Subcutaneous adipose tissue (tissue), 4 donors: Measurements from ENCODE around the gene SLC45A1. TPM values are rescaled to one million over a fixed set of nuclear protein-coding genes. Genes with fewer than 3 reads are reported as not detected.

Experiments
- small RNA-seq: library from RNA; depleted of rRNA; stranded (forward); fragments of <200 nt; gene quantifications from one replicate; pipeline ENCODE3, GENCODE V24; 2016
- total RNA-seq, 4 donors: library from RNA; depleted of rRNA; stranded (reverse); fragments of >200 nt; gene quantifications; one replicate each; pipeline ENCODE4 v1.1.0, GENCODE V29; 2016
- TF ChIP-seq, protein P1 (sequence below): fragments of 450-650 bp; IDR thresholded peaks from one replicate; pipeline ENCODE4 v1.5.1; 2016; ENCODE audit warnings: low read depth, mild to moderate bottlenecking, control low read depth, antibody characterized with exemption, moderate library complexity

SLC45A1 gene
- total RNA-seq, 4 donors from 2014 or later: 0.65 to 3.2 (median 1.3) TPM

DNA sequence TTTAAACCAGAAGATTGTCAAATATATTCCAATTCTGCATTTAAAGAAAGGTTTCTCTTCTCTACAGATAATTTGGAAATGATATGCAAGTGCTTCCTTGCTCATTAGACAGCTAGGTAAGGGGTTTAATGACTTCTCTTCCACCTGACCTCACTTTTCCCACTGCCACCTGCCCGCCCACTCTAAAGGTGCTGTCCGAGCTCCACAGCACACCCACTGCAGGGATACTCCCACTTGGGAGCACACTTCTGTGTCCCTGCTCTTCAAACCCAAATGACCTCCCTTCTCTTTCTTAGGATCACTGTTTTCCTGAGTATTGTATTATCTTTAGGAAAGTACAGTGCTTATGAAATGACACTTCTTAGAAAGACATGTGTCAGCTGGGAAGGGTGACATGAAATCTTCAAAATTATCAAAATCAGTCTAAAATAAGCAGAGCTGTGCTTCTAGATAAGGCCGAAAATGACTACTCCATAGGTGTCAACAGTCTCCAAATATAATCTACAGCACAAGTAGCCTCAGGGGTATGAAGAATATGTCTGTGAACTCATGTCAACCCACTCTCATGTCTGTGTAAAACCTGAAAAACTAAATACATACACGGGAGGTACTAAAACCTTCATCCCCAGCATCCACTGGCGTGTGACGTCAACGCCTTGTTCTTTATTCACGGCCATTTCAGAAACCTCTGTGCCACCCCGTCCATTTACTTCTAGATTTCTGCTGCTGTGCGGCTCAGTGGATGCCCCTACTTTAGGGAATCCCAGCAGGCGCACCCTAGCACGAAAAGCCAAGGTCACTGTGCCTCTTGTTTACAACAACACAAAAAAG is 71.0 kb downstream of the SLC45A1 start:
- TF ChIP-seq, protein P1, sequence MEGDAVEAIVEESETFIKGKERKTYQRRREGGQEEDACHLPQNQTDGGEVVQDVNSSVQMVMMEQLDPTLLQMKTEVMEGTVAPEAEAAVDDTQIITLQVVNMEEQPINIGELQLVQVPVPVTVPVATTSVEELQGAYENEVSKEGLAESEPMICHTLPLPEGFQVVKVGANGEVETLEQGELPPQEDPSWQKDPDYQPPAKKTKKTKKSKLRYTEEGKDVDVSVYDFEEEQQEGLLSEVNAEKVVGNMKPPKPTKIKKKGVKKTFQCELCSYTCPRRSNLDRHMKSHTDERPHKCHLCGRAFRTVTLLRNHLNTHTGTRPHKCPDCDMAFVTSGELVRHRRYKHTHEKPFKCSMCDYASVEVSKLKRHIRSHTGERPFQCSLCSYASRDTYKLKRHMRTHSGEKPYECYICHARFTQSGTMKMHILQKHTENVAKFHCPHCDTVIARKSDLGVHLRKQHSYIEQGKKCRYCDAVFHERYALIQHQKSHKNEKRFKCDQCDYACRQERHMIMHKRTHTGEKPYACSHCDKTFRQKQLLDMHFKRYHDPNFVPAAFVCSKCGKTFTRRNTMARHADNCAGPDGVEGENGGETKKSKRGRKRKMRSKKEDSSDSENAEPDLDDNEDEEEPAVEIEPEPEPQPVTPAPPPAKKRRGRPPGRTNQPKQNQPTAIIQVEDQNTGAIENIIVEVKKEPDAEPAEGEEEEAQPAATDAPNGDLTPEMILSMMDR: no peak

DNA sequence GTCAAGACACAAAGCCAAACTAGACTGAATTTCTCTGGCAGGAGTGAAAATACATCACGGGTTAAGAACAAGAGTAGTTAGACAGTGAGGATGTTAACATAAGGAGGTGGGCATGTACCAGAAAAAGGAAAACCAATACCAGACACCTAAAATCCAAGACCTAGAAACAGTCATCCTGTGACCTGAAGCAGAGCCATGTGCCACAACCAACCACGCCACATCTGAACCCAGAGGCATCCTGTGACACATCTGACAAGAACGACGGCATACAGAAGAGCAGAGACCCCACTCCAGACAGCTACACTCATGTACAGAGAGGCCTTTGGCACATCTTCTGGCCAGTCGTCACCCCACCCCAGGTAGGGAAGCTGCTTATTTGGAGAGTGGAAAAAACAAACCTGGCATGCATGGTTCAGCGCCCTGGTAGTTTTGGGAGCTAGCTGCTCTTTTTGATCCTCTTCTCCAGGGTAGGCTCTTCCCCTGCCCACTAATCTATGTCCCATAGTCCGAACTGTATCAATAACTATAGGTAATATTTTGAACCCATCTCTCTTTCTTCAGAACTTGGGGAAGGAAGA is 72.1 kb downstream of the SLC45A1 start:
- TF ChIP-seq, protein P1: no peak

DNA sequence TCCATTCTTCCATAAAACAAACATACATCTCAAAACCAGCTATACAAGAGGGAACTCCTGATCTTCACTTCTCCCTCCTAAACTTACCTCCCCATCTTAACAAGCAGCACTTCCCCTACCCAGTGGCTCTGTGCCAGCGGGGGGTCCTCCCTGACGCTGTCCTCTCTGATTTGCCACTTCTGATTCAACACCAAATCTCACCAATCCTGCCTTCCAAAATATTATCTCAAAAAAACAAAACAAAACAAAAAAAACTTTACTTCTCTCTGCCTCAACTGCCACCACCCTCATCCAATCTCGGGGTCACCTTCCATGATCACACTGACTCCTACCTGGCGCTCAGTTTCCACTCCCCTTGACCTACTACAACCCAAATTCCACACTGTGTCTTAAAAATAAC is 72.8 kb downstream of the SLC45A1 start:
- TF ChIP-seq, protein P1: no peak

DNA sequence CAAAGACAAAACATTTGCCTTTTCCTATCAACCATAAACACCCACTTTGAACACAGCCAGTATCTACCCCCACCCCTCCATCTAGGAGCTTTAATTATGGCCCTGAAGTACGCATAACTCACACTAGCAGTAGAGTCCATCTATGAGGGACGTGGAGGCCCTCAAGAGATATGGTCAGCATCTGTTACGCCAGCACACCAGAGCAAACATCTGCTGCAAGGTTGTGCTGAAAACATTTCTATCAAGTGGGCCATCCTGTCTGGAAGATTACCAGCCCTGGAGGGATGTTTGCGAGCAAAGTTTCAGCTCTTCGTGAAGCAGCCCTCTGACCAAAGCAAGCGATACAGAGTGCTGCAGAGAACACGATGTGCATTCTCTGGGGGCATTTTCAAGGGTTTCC is 74.6 kb downstream of the SLC45A1 start:
- TF ChIP-seq, protein P1: no peak

Small RNA genes within 50 kb of the gene (small RNA-seq; reads per million reads assigned to genes)
- gene RF00019 (0.49 reads per million), gene RNU6-991P (not detected)
